ENCODE data around the gene BDH2.

The BDH2 gene

GRCh38 chr4:103099691-103100392 is at the start of gene BDH2:
Gene BDH2 (minus strand): TSS chr4:103099834. CDS start chr4:103096254, 3,580 bp downstream.
- H3K4me1 Mint-ChIP-seq (ENCODE audit: low read depth), result peaks cover 22% of the 10 kb centered on the region
- peak within 1 kb of the TSS; percentile 87 for H3K4me3 Mint-ChIP-seq
- H3K27me3 Mint-ChIP-seq, result no peaks in the 10 kb centered on the region
- H3K9me3 Mint-ChIP-seq, result no peaks in the 10 kb centered on the region
- H3K36me3 Mint-ChIP-seq (ENCODE audit: low read depth), result no peaks in the 10 kb centered on the region
- H3K27ac Mint-ChIP-seq, result peak within 1 kb of the TSS; percentile 73

DNA sequence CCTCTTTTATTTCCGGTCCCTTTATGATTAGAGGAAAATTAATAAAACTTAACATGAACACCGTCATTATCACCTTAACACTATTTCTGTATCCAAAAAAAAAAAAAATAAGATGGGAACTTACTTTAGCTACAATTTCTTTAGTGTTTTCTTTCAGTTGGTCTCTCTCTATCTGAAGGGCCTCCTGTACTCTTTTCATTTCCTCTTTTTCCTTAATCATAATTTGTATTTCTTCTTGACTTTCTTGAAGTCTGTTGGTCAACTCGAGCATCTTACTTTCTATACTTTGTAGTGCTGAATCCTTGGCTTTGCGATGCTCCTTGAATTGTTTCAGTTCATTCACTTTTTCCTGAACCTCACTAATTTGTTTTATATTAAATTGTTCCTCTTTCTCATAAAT is 45.3 kb upstream of the BDH2 start:
- H3K27ac Mint-ChIP-seq, result no peak overlapping the region
- no peaks in the 10 kb centered on the region for H3K9me3 Mint-ChIP-seq
- H3K36me3 Mint-ChIP-seq (ENCODE audit: low read depth), result peaks cover 87% of the 10 kb centered on the region
- H3K27me3 Mint-ChIP-seq, result no peaks in the 10 kb centered on the region
- H3K4me1 Mint-ChIP-seq (ENCODE audit: low read depth), result no peaks in the 10 kb centered on the region
- H3K4me3 Mint-ChIP-seq, result no peak overlapping the region

- Mint-ChIP-seq H3K9me3 (no peaks in the 10 kb centered on the region), H3K27me3 (no peaks in the 10 kb centered on the region), H3K4me1 (ENCODE audit: low read depth) (peaks cover 6% of the 10 kb centered on the region), H3K4me3 (no peak overlapping the region), H3K36me3 (ENCODE audit: low read depth) (peaks cover 65% of the 10 kb centered on the region), H3K27ac (no peak overlapping the region)
Observed at GRCh38 chr4:103137446-103137827, 37.8 kb upstream of the BDH2 start.

- Mint-ChIP-seq H3K4me1 (ENCODE audit: low read depth) (peaks cover 6% of the 10 kb centered on the region), H3K4me3 (no peak overlapping the region), H3K9me3 (no peaks in the 10 kb centered on the region), H3K36me3 (ENCODE audit: low read depth) (peaks cover 64% of the 10 kb centered on the region), H3K27ac (no peak overlapping the region), H3K27me3 (no peaks in the 10 kb centered on the region)
Observed at GRCh38 chr4:103136671-103137445, 37.2 kb upstream of the BDH2 start.

- Mint-ChIP-seq H3K4me3 (no peak overlapping the region), H3K36me3 (ENCODE audit: low read depth) (peaks cover 62% of the 10 kb centered on the region), H3K4me1 (ENCODE audit: low read depth) (no peaks in the 10 kb centered on the region), H3K9me3 (peaks cover 19% of the 10 kb centered on the region), H3K27me3 (no peaks in the 10 kb centered on the region), H3K27ac (no peak overlapping the region)
Observed at GRCh38 chr4:103129174-103129573, 29.5 kb upstream of the BDH2 start.

DNA sequence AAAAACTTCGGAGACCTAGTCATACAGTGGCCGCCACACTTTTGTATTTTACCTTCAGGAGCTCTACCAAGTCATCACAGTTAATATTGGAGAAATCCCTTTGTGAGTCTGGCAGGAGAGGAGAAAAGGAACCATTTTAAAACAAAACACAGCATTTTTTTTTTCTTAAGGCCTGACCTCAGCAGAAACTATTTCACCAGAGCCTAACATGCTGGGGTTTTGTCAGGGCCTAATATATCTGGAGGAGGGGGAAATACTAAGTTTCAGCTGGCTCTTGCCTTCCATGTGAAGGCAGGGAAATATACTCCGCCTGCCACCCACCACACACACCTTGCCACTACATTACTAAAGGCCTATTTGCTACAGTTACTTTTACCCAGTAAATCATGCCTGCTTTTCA is 26.5 kb upstream of the BDH2 start:
- no peaks in the 10 kb centered on the region for H3K27me3 Mint-ChIP-seq

DNA sequence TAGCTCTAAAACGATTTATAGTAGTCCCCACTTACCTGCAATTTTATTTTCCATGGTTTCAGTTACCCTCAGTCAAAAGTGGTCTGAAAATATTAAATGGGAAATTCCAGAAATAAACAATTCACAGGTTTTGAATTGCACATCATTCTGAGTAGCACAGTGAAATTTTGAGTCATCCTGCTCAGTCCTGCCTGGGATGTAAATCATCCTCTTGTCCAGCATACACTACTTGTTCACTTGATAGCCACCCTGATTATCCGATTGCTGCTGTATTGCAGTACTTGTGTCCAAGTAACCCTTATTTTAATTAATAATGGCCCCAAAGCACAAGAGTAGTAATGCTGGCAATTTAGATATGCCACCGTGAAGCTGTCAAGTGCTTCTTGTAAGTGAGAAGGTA is 23.5 kb upstream of the BDH2 start:
- H3K4me3 Mint-ChIP-seq, result no peak overlapping the region
- H3K36me3 Mint-ChIP-seq (ENCODE audit: low read depth), result peaks cover 58% of the 10 kb centered on the region
- H3K9me3 Mint-ChIP-seq, result peaks cover 13% of the 10 kb centered on the region
- no peak overlapping the region for H3K27ac Mint-ChIP-seq
- no peaks in the 10 kb centered on the region for H3K27me3 Mint-ChIP-seq
- H3K4me1 Mint-ChIP-seq (ENCODE audit: low read depth), result no peaks in the 10 kb centered on the region

More for the DNA sequence above, 26.5 kb upstream of the BDH2 start:
- no peak overlapping the region for H3K27ac Mint-ChIP-seq
- H3K4me3 Mint-ChIP-seq, result no peak overlapping the region
- H3K36me3 Mint-ChIP-seq (ENCODE audit: low read depth), result peaks cover 64% of the 10 kb centered on the region
- peaks cover 19% of the 10 kb centered on the region for H3K9me3 Mint-ChIP-seq
- no peaks in the 10 kb centered on the region for H3K4me1 Mint-ChIP-seq (ENCODE audit: low read depth)

- H3K36me3 Mint-ChIP-seq (ENCODE audit: low read depth), result peaks cover 30% of the 10 kb centered on the region
- H3K9me3 Mint-ChIP-seq, result no peaks in the 10 kb centered on the region
- no peaks in the 10 kb centered on the region for H3K27me3 Mint-ChIP-seq
- H3K27ac Mint-ChIP-seq, result no peak overlapping the region
- no peaks in the 10 kb centered on the region for H3K4me1 Mint-ChIP-seq (ENCODE audit: low read depth)
- H3K4me3 Mint-ChIP-seq, result no peak overlapping the region
Observed at GRCh38 chr4:103118166-103118565, 18.5 kb upstream of the BDH2 start.

DNA sequence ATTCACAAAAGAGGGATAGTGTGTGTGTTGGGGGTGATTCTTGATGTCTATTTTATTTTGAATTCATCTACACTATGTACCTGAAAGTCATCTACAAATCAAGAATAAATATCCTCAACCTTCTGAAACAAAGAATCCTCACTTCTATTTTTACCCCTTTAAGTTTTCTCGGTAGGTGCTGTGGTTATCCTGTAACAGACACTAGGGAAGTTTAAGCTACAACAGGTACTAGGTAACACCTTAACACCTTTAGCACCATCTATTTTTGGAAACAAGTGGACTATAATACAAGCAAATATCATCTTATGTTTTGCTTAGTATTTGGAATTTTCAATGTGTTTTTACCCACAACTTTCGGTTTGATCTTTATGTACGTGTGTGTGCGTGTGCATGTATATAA is 12.0 kb upstream of the BDH2 start:
- no peaks in the 10 kb centered on the region for H3K4me1 Mint-ChIP-seq (ENCODE audit: low read depth)

DNA sequence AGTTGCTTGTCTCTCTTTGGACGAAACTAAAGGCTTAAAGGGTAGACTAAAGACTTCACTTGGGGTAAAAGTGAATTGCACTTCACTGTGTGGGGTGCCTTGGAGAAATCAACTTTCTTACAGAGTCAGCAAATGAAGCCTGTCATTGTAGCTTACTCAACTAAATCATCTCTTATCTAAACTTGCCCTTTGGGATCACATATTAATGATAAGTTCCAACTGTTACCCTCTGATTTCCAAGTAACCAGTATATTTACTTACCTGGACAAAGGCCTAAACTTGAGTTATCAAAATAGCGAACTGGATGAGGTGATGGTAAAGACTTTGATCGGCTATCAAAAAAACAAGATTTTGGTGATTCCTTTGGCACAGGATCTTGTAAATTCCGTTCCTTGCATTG is 8.9 kb upstream of the BDH2 start:
- H3K4me1 Mint-ChIP-seq (ENCODE audit: low read depth), result no peaks in the 10 kb centered on the region
- H3K27me3 Mint-ChIP-seq, result no peaks in the 10 kb centered on the region
- no peaks in the 10 kb centered on the region for H3K9me3 Mint-ChIP-seq
- H3K36me3 Mint-ChIP-seq (ENCODE audit: low read depth), result peaks cover 30% of the 10 kb centered on the region
- H3K27ac Mint-ChIP-seq, result no peak overlapping the region
- H3K4me3 Mint-ChIP-seq, result no peak overlapping the region

More for the DNA sequence above, 12.0 kb upstream of the BDH2 start:
- Mint-ChIP-seq H3K36me3 (ENCODE audit: low read depth) (peaks cover 26% of the 10 kb centered on the region), H3K27ac (no peak overlapping the region), H3K4me3 (no peak overlapping the region), H3K9me3 (no peaks in the 10 kb centered on the region), H3K27me3 (no peaks in the 10 kb centered on the region)

DNA sequence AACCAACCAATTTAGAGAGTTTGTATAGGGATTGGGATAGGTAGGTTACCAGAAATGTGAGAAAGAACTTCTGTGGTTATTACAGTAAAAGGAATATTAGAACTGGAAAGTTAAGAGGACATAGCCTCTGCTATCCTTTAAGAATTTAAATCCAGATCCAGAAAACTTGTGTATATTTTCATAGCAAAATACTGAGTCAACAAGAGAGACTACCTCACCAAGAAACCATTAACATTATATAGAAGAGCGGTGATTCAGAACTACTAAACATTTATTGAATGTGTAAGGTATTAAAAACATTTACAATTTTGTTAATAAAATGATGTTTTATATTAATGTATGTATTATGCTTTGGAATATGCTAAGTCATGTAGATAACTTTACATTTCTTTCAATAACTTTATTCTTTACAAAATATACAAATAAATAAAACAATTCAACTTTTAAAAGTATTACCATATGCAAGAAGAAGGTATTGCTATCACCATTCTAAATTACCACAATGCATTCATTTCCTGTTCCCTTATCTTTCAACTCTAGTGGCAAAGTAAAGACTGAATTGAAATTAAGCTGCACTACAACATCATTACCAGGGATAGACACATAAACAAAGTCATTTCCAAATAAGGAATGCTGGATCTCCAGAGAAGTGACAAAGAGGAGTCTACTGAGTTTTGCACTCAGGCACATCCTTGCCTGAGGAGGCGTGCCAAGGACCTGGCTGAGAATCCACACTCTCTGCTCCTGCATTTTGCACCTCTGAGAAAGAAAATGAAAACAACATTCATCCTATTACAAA is 6.1 kb upstream of the BDH2 start:
- no peaks in the 10 kb centered on the region for H3K9me3 Mint-ChIP-seq
- no peak overlapping the region for H3K4me3 Mint-ChIP-seq
- H3K27me3 Mint-ChIP-seq, result no peaks in the 10 kb centered on the region
- peaks cover 30% of the 10 kb centered on the region for H3K36me3 Mint-ChIP-seq (ENCODE audit: low read depth)
- H3K27ac Mint-ChIP-seq, result no peak overlapping the region
- no peaks in the 10 kb centered on the region for H3K4me1 Mint-ChIP-seq (ENCODE audit: low read depth)

GRCh38 chr4:103104886-103105285 is 5.3 kb upstream of the BDH2 start:
- Mint-ChIP-seq H3K4me1 (ENCODE audit: low read depth) (no peaks in the 10 kb centered on the region), H3K27me3 (no peaks in the 10 kb centered on the region), H3K9me3 (no peaks in the 10 kb centered on the region), H3K27ac (no peak overlapping the region), H3K4me3 (no peak overlapping the region), H3K36me3 (ENCODE audit: low read depth) (peaks cover 27% of the 10 kb centered on the region)

DNA sequence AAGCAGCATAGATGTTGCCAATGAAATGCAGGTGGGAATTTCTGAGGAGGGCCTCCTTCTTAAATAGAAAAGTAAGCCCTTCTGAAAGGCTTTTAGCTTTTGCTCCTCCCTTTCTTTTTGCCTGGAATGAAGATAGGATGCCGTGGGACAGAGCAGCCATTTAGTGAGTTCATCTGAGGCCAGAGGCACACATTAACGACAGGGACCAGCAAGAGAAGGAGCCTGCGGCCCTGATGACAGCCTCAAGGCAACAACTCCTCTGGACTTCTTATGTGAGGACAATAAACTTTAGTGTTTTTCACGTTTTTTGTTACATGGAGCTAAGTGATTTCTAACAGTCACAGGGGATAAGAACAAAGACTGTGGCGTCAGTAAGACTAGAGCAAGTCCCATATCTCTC is 1.1 kb upstream of the BDH2 start:
- Mint-ChIP-seq H3K9me3 (no peaks in the 10 kb centered on the region), H3K27me3 (no peaks in the 10 kb centered on the region), H3K4me1 (ENCODE audit: low read depth) (peaks cover 22% of the 10 kb centered on the region), H3K27ac (no peak overlapping the region), H3K4me3 (no peak overlapping the region), H3K36me3 (ENCODE audit: low read depth) (no peaks in the 10 kb centered on the region)

DNA sequence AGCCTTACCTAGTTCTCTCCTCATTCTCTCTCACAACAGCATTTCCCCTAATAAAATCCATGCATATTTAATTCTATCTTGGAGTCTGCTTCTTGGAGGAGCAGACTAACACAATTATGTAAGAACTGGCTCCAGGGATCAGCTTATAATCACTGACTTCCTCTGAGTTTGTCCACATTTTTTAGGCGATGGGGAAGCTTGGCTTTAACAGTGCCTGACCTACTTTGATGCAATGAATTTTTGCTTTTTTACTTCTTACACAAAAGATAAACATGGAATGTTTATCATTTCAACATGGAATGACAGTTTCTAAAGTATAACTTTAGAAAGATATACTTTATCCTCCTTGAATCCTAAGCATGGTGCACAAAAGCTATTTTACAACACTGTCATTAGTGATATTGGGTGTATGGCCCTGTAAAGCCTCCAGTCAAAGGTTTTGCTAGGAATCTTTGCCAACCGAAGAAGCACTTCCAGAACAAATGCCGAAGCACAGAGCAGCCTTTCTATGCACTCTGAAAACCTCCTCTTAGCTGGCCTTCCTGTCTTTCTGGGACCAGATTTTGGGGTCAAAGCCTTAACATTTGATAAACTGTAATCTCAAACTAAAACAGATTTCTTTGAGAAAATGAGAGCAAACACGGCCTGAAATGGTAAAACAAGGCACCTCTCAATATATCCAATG is 736 bp downstream of the BDH2 start:
- H3K9me3 Mint-ChIP-seq, result no peaks in the 10 kb centered on the region
- H3K4me1 Mint-ChIP-seq (ENCODE audit: low read depth), result peaks cover 22% of the 10 kb centered on the region
- no peaks in the 10 kb centered on the region for H3K27me3 Mint-ChIP-seq
- no peaks in the 10 kb centered on the region for H3K36me3 Mint-ChIP-seq (ENCODE audit: low read depth)
- peak overlapping the region; percentile 87 for H3K4me3 Mint-ChIP-seq
- H3K27ac Mint-ChIP-seq, result peak overlapping the region; percentile 73
